Mammary epithelial cell (primary cell): Measurements from ENCODE around the gene ATG5.

Experiments used
- CTCF ChIP-seq, 2 donors: IDR thresholded peaks in 1 of 2; conservative IDR thresholded peaks in 1 of 2; 2 replicates each; pipeline ENCODE4 v1.5.1; 2011 to 2012; ENCODE audit warnings: inconsistent platforms in 2 of 2, low read length in 2 of 2, mild to moderate bottlenecking in 2 of 2, control low read depth in 1 of 2, low read depth in 1 of 2; ENCODE audit not compliant: insufficient read depth in 1 of 2; ENCODE audit errors: extremely low read depth in 1 of 2
- EZH2 ChIP-seq: IDR thresholded peaks from 2 replicates; pipeline ENCODE4 v1.6.1; 2012; ENCODE audit warnings: low read length, inconsistent platforms, borderline replicate concordance

GRCh38 chr6:106283481-106283880, 42.1 kb downstream of the ATG5 start:
- TF ChIP-seq CTCF (conservative IDR thresholded peaks at IDR 0.05 in 1 of 2, IDR thresholded peaks at IDR 0.05 in 1 of 2; ENCODE audit: extremely low read depth in 1 of 2, insufficient read depth in 1 of 2, low read depth in 1 of 2, low read length in 2 of 2) (no peak), EZH2 (no peak)
